DMS 273 treated with DMSO at 0.1 percent for 48 hours (cell line): Measurements from ENCODE around the gene RGN.
"Not testable (repeated sequence)": the region's sequence is repeated elsewhere in the genome, so short reads cannot be mapped to it uniquely, and the experiment has no call there.

Experiments
- DNase-seq: peaks from one replicate; lab custom pipeline; 2025; lab: John Stamatoyannopoulos, UW

RGN gene

DNA sequence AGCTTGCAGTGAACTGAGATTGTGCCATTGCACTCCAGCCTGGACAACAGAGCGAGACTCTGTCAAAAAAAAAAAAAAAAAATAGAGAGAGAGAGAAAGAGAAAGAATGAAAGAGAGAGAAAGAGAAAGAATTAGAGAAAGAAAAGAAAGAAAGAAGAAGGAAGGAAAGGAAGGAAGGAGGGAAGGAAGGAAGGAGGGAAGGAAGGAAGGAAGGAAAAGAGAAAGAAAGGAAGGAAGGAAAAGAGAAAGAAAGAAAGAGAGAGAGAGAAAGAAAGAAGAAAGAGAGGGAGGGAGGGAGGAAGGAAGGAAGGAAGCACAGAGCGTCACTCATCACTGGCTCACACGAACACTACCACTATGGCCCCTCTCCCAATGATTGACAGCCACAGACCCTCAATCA, 46.2 kb downstream of the RGN start:
- DNase-seq, result not testable (repeated sequence)

DNA sequence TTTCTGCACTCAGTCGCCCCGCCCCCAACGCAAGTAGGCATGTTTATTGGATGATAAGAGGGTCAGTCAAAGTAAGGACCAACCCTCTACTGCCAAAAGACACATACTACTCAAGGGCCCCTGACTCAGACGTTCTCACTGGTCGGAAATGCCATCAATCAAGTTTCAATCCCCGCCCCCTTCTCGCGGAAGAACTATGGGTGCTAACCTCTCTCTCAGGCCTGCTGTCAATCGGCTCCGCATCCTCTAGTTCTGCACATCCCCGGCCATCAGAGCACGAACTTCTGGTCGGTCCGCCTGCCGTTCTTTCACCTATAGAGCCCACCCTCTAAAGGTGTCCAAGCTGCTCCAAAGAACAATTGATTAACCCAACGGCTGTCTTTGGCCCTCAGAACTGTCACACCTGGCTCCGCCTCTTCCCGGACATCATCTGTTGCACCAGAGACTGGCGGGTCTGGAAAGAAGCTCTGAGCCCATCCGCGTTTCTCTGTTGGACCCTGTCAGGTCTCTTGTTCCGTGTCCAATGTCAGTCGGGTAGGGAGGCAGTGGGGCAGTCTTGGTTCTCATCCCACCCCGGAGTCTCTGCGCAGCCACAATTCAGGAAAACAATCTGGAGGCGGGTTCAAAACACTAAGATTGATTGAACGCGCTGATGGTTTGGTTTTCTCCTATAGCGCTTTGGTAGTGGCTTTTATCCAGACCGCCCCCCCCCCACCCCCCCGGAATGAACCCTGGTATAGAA, 51.1 kb downstream of the RGN start:
- peak; percentile 93 for DNase-seq

- no peak for DNase-seq
Observed at GRCh38 chrX:47129899-47130358, 51.7 kb downstream of the RGN start.

GRCh38 chrX:47133493-47133892, 55.2 kb downstream of the RGN start:
- DNase-seq, result no peak

DNA sequence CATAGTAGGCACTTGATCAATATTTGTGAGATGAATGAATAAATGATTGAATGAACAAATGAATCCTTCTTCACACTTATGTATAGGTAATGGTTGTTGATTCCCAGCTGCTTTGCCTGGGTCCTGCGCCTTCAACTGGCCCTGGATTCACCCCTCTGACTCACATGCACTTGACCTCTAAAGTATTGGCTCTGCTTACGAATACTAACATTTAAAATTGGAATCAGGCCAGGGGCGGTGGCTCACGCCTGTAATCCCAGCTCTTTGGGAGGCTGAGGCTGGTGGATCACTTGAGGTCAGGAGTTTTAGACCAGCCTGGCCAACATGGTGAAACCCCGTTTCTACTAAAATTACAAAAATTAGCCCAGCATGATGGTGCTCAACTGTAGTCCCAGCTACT, 57.4 kb downstream of the RGN start:
- not testable (repeated sequence) for DNase-seq

- no peak for DNase-seq
Observed at GRCh38 chrX:47138171-47138570, 59.9 kb downstream of the RGN start.
